ENCODE results near the gene ZNF624. TPM values are rescaled to one million over a fixed set of nuclear protein-coding genes. Genes with fewer than 3 reads are reported as not detected.
"Not testable (repeated sequence)": the region's sequence is repeated elsewhere in the genome, so short reads cannot be mapped to it uniquely, and the experiment has no call there.

The ZNF624 gene
- 10 to 100 TPM in 1 of 7 donors, 1 to 10 TPM in 6; 1.8 to 10.1 (median 7.9) TPM for total RNA-seq
- polyA plus RNA-seq: 1 to 10 TPM; 3.7 TPM
- long read RNA-seq, donor 1, partial matches to known transcripts: 2 of 2 reads
- long read RNA-seq, donor 1, other reads (novel, unspliced or antisense): 0 of 2 reads
- long read RNA-seq, donor 2, full-length matches to known transcripts: 9 of 9 reads
- long read RNA-seq, donor 2, partial matches to known transcripts: 0 of 9 reads
- long read RNA-seq, donor 2, other reads (novel, unspliced or antisense): 0 of 9 reads
- long read RNA-seq, donor 3, full-length matches to known transcripts: 3 of 6 reads
- long read RNA-seq, donor 3, partial matches to known transcripts: 0 of 6 reads
- long read RNA-seq, donor 3, other reads (novel, unspliced or antisense): 3 of 6 reads

- no peaks in the 10 kb centered on the region for H3K9me3 ChIP-seq
- intact Hi-C loops (cut with DNase I): no loop called here
- H3K27ac ChIP-seq: peak within 1 kb of the TSS; percentile 78 to 93
- DNase-seq: peak; percentile 94 to 99 (median 97)
- TF ChIP-seq POLR2A (IDR thresholded peaks at IDR 0.05): peak; percentile 37
- TF ChIP-seq EP300 (IDR thresholded peaks at IDR 0.05): no peak
- no peaks in the 10 kb centered on the region for H3K27me3 ChIP-seq
- peak within 1 kb of the TSS; percentile 80 for H3K4me3 ChIP-seq
- 0% methylated on average over 48 to 55 of the region's 55 CpGs for WGBS, 3 donors
- peaks cover 2% of the 10 kb centered on the region for H3K4me1 ChIP-seq (ENCODE audit: insufficient read depth)
- H3K36me3 ChIP-seq: no peaks in the 10 kb centered on the region
Observed at GRCh38 chr17:16653367-16654041, at the start of gene ZNF624. Gene ZNF624, minus strand, starts transcription at chr17:16653850.

GRCh38 chr17:16697603-16698002 is 44.0 kb upstream of the ZNF624 start:
- H3K27me3 ChIP-seq; H3K9me3 ChIP-seq; H3K36me3 ChIP-seq; H3K4me1 ChIP-seq (ENCODE audit: insufficient read depth); DNase-seq; H3K4me3 ChIP-seq; intact Hi-C loops (cut with DNase I); H3K27ac ChIP-seq: not testable (repeated sequence)
- WGBS, 3 donors: 16 to 25% (median 19%) methylated on average over 5 of the region's 5 CpGs

GRCh38 chr17:16690447-16690846 is 36.8 kb upstream of the ZNF624 start:
- H3K9me3 ChIP-seq; H3K27ac ChIP-seq; H3K27me3 ChIP-seq; H3K4me1 ChIP-seq (ENCODE audit: insufficient read depth); DNase-seq; H3K36me3 ChIP-seq; H3K4me3 ChIP-seq; intact Hi-C loops (cut with DNase I): not testable (repeated sequence)
- 83 to 95% (median 91%) methylated on average over 22 to 30 of the region's 30 CpGs for WGBS, 3 donors

GRCh38 chr17:16689731-16690281 is 36.2 kb upstream of the ZNF624 start, which contains the start of gene CCDC144A:
Gene CCDC144A, plus strand, starts transcription at chr17:16690241. Its CDS starts 160 bp downstream, at chr17:16690401.
- H3K4me1 ChIP-seq (ENCODE audit: insufficient read depth); H3K4me3 ChIP-seq; DNase-seq; intact Hi-C loops (cut with DNase I); H3K27ac ChIP-seq; H3K27me3 ChIP-seq; H3K36me3 ChIP-seq; H3K9me3 ChIP-seq: not testable (repeated sequence)
- WGBS, 3 donors: 31 to 72% (median 68%) methylated on average over 6 to 27 of the region's 33 CpGs

- H3K27ac ChIP-seq; H3K9me3 ChIP-seq; H3K4me1 ChIP-seq (ENCODE audit: insufficient read depth); H3K36me3 ChIP-seq; intact Hi-C loops (cut with DNase I); DNase-seq; H3K27me3 ChIP-seq; H3K4me3 ChIP-seq: not testable (repeated sequence)
- 35 to 52% (median 41%) methylated on average over 5 of the region's 5 CpGs for WGBS, 3 donors
Observed at GRCh38 chr17:16687151-16687550, 33.5 kb upstream of the ZNF624 start.

- H3K4me3 ChIP-seq; intact Hi-C loops (cut with DNase I); DNase-seq; H3K36me3 ChIP-seq; H3K27me3 ChIP-seq; H3K27ac ChIP-seq; H3K4me1 ChIP-seq (ENCODE audit: insufficient read depth); H3K9me3 ChIP-seq: not testable (repeated sequence)
- 86 to 95% (median 91%) methylated on average over 4 of the region's 4 CpGs for WGBS, 3 donors
Observed at GRCh38 chr17:16686019-16686418, 32.4 kb upstream of the ZNF624 start.

GRCh38 chr17:16683290-16684138 is 29.9 kb upstream of the ZNF624 start:
- H3K27ac ChIP-seq; H3K36me3 ChIP-seq; intact Hi-C loops (cut with DNase I); H3K27me3 ChIP-seq; DNase-seq; H3K9me3 ChIP-seq; H3K4me3 ChIP-seq; H3K4me1 ChIP-seq (ENCODE audit: insufficient read depth): not testable (repeated sequence)
- WGBS, 3 donors: 35 to 51% (median 46%) methylated on average over 44 of the region's 44 CpGs
